ENCODE data around the gene ZBTB7C.

- no peak for TF ChIP-seq CTCF (IDR thresholded peaks at IDR 0.05)
- no peak for TF ChIP-seq ZC3H11A (IDR thresholded peaks at IDR 0.05)
- TF ChIP-seq RFX5 (IDR thresholded peaks at IDR 0.05): no peak
- no peak for TF ChIP-seq RCOR1 (IDR thresholded peaks at IDR 0.05; ENCODE audit: low read depth, low read length)
- no peak for TF ChIP-seq CEBPB (IDR thresholded peaks at IDR 0.05)
- TF ChIP-seq EP300 (IDR thresholded peaks at IDR 0.05): no peak
- TF ChIP-seq USF2 (IDR thresholded peaks at IDR 0.05): no peak
- TF ChIP-seq SMC3 (IDR thresholded peaks at IDR 0.05): no peak
- no peak for TF ChIP-seq HMGXB4 (CRISPR knock-in tag; IDR thresholded peaks at IDR 0.05; ENCODE audit: borderline replicate concordance)
These were observed 48.7 kb downstream of the ZBTB7C start for GRCh38 chr18:48360376-48361021.

Measured in A549 (cell line).